Fibroblast of lung (primary cell): Measurements from ENCODE around the gene HMCN2.

Source experiments
- EZH2 ChIP-seq: IDR thresholded peaks from 2 replicates; pipeline ENCODE4 v1.5.1; 2012; ENCODE audit warnings: low read length, control low read depth, mild to moderate bottlenecking; ENCODE audit errors: missing control alignments
- TF ChIP-seq, protein P1 (sequence below), 2 donors: IDR thresholded peaks in 1 of 2; conservative IDR thresholded peaks in 1 of 2; 1 replicate in 1 of 2; 2 replicates in 1 of 2; pipeline ENCODE4 v1.5.1; 2011 to 2012; ENCODE audit warnings: low read length in 2 of 2, control low read depth in 1 of 2, inconsistent platforms in 1 of 2, low read depth in 1 of 2, mild to moderate bottlenecking in 1 of 2

DNA sequence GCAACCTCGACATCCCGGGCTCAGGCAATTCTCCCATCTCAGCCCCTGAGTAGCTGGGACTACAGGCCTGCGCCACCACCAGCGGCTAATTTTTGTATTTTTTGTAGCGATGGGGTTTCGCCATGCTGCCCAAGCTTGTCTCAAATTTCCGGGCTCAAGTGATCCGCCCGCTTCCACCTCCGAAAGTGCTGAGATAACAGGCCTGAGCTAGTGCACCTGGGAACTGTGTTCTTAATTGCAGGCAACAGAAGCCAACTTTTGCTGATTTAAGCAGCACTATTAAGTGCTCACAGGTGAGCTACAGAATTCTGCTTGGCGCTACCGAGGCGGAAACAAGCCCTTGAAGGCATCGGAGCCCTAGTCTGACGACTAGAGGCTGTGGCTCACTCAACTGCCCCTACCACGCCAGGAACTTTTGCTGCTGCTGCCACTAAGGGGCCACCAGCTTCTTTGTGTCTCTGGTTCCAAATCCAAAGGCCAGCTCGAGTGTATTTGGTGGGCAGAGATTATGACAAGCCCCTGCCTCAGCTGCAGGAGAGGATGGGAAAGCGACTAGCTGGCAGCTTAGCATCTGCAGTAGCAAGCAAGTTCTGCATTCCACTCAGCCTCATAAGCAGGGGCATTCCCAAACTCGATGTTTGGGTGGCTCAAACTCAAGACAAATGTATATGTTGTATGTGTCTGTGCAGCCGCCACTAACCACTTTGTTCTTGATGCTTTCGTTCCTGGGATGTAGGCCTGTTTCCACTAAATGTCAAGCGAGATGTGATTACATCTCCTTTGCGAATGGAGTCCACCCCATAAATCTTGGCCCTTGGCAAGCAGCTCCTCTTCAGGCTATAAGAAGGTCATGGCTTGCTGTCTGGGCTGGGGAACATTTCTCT, 10.6 kb upstream of the HMCN2 start:
- TF ChIP-seq, protein P1, sequence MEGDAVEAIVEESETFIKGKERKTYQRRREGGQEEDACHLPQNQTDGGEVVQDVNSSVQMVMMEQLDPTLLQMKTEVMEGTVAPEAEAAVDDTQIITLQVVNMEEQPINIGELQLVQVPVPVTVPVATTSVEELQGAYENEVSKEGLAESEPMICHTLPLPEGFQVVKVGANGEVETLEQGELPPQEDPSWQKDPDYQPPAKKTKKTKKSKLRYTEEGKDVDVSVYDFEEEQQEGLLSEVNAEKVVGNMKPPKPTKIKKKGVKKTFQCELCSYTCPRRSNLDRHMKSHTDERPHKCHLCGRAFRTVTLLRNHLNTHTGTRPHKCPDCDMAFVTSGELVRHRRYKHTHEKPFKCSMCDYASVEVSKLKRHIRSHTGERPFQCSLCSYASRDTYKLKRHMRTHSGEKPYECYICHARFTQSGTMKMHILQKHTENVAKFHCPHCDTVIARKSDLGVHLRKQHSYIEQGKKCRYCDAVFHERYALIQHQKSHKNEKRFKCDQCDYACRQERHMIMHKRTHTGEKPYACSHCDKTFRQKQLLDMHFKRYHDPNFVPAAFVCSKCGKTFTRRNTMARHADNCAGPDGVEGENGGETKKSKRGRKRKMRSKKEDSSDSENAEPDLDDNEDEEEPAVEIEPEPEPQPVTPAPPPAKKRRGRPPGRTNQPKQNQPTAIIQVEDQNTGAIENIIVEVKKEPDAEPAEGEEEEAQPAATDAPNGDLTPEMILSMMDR (conservative IDR thresholded peaks at IDR 0.05 in 1 of 2, IDR thresholded peaks at IDR 0.05 in 1 of 2; ENCODE audit: low read depth in 1 of 2, low read length in 2 of 2), result no peak
- no peak for TF ChIP-seq EZH2
